PC-9 (cell line): ENCODE data around the gene ZNF488. TPM values are rescaled to one million over a fixed set of nuclear protein-coding genes. Genes with fewer than 3 reads are reported as not detected.
A peak's percentile ranks its signal among the peaks of the same experiment; 100 is the strongest.

Experiments
- BruUV-seq: library from RNA; stranded (reverse); fragments of 400-500 nt; replicated peaks from 2 replicates; lab custom pipeline; 2021; lab: Mats Ljungman, UMichigan
- CTCF ChIA-PET: fragments of 300-600 bp; sonication (Branson Sonifier 250); formaldehyde crosslinking; loops from one replicate; lab custom pipeline; 2022; ENCODE audit warnings: antibody characterized with exemption; lab: Charles Lee
- POLR2A ChIA-PET: fragments of 300-600 bp; sonication (Branson Sonifier 250); formaldehyde crosslinking; loops from one replicate; lab custom pipeline; 2022; ENCODE audit warnings: antibody characterized with exemption; ENCODE audit not compliant: unreplicated experiment; lab: Charles Lee
- DNase-seq, 2 experiments: peaks; one replicate each; pipeline versions ENCODE4 v3.0.0 to v3.0.0-alpha.2; 2015 to 2022; ENCODE audit warnings: mixed read lengths in 1 of 2
- H2AFZ ChIP-seq: fragments of 200-600 bp; sonication (generic); 2 replicates; pipeline ENCODE4 v1.8.1; 2017; ENCODE audit warnings: antibody characterized with exemption
- H3F3A ChIP-seq: fragments of 200-600 bp; sonication (generic); 2 replicates; pipeline ENCODE4 v1.8.1; 2017; ENCODE audit warnings: antibody characterized with exemption, mild to moderate bottlenecking, low read depth; ENCODE audit not compliant: insufficient read depth
- H3K27ac ChIP-seq: fragments of 200-600 bp; sonication (generic); 2 replicates; pipeline ENCODE4 v1.6.1; 2016; ENCODE audit warnings: mixed run types
- H3K27me3 ChIP-seq: fragments of 200-600 bp; sonication (generic); 2 replicates; pipeline ENCODE4 v1.6.1; 2016; ENCODE audit warnings: low read depth, mixed run types; ENCODE audit not compliant: insufficient read depth
- H3K36me3 ChIP-seq: fragments of 200-600 bp; sonication (generic); 2 replicates; pipeline ENCODE4 v1.6.1; 2016; ENCODE audit warnings: low read depth, mixed run types
- H3K4me1 ChIP-seq: fragments of 200-600 bp; sonication (generic); replicated peaks from 2 replicates; pipeline ENCODE4 v1.6.1; 2016; ENCODE audit warnings: mixed run types; ENCODE audit not compliant: insufficient read depth
- H3K4me2 ChIP-seq: fragments of 200-600 bp; sonication (generic); 2 replicates; pipeline ENCODE4 v1.6.1; 2017; ENCODE audit warnings: mixed run types
- H3K4me3 ChIP-seq: fragments of 200-600 bp; sonication (generic); 2 replicates; pipeline ENCODE4 v1.6.1; 2016; ENCODE audit warnings: mixed run types
- H3K79me2 ChIP-seq: fragments of 200-600 bp; sonication (generic); 2 replicates; pipeline ENCODE4 v1.6.1; 2017; ENCODE audit warnings: low read depth, mixed run types
- H3K9me2 ChIP-seq: fragments of 200-600 bp; sonication (generic); 2 replicates; pipeline ENCODE4 v1.8.1; 2017; ENCODE audit warnings: mild to moderate bottlenecking; ENCODE audit not compliant: insufficient read depth
- H3K9me3 ChIP-seq: fragments of 200-600 bp; sonication (generic); 2 replicates; pipeline ENCODE4 v1.8.1; 2016; ENCODE audit warnings: low read depth; ENCODE audit not compliant: insufficient read depth
- H4K20me1 ChIP-seq: fragments of 200-600 bp; sonication (generic); 2 replicates; pipeline ENCODE4 v1.8.1; 2017; ENCODE audit not compliant: insufficient read depth
- CTCF ChIP-seq: fragments of 200-600 bp; sonication (generic); conservative IDR thresholded peaks from 2 replicates; pipeline ENCODE4 v1.6.1; 2017; ENCODE audit warnings: mixed run types, antibody characterized with exemption, mild to moderate bottlenecking, moderate library complexity
- EZH2 ChIP-seq: fragments of 200-600 bp; sonication (generic); IDR thresholded peaks from 2 replicates; pipeline ENCODE4 v1.8.0; 2017; ENCODE audit warnings: antibody characterized with exemption, low read depth
- intact Hi-C: fragments of 100-400 bp; cut with micrococcal nuclease; formaldehyde crosslinking; loops from one replicate; pipeline ENCODE4 v1.10.0; 2022; ENCODE audit not compliant: unreplicated experiment
- total RNA-seq: library from RNA; stranded (reverse); gene quantifications from 2 replicates; pipeline ENCODE4 v1.2.3, GENCODE V29; 2021

ZNF488 gene
- total RNA-seq, 1 experiment from 2014 or later, result 18.1 TPM

- no TSS peak for BruUV-seq
- Histone ChIP-seq H4K20me1 (no peaks in the 10 kb centered on the region), H3K9me2 (no peaks in the 10 kb centered on the region), H3K4me2 (no peak overlapping the region), H2AFZ (no peak overlapping the region), H3F3A (no peaks in the 10 kb centered on the region), H3K4me1 (no peaks in the 10 kb centered on the region; the same call in 1 of the 2 replicates), H3K9me3 (no peaks in the 10 kb centered on the region), H3K27me3 (peaks cover 16% of the 10 kb centered on the region), H3K79me2 (no peaks in the 10 kb centered on the region), H3K36me3 (no peaks in the 10 kb centered on the region), H3K27ac (no peak overlapping the region), H3K4me3 (no peak overlapping the region)
- DNase-seq, result peak in 1 of 2 experiments; percentile 41
- ChIA-PET CTCF (no interaction called here), POLR2A (interaction anchor here (0.5 to 0.6 kb wide), 2 partner anchors 8 to 777 kb away, joined by 3 to 4 read pairs; no protein-coding TSS in a partner anchor)
- no peak for TF ChIP-seq EZH2
- TF ChIP-seq CTCF, result no peak
- intact Hi-C loops, result no loop called here
Measured at GRCh38 chr10:47331954-47332353, 52.1 kb downstream of the ZNF488 start.

GRCh38 chr10:47331491-47331890 is 52.6 kb downstream of the ZNF488 start:
- Histone ChIP-seq H3K9me2 (no peaks in the 10 kb centered on the region), H3K9me3 (no peaks in the 10 kb centered on the region), H3K27me3 (peaks cover 16% of the 10 kb centered on the region), H2AFZ (no peak overlapping the region), H3K36me3 (no peaks in the 10 kb centered on the region), H3K4me2 (no peak overlapping the region), H3K4me1 (peaks cover 4% of the 10 kb centered on the region; the same call in 1 of the 2 replicates), H4K20me1 (no peaks in the 10 kb centered on the region), H3F3A (no peaks in the 10 kb centered on the region), H3K4me3 (no peak overlapping the region), H3K79me2 (no peaks in the 10 kb centered on the region), H3K27ac (no peak overlapping the region)
- BruUV-seq, result no TSS peak
- intact Hi-C loops, result no loop called here
- no peak for DNase-seq
- ChIA-PET POLR2A (no interaction called here), CTCF (no interaction called here)
- no peak for TF ChIP-seq EZH2
- no peak for TF ChIP-seq CTCF

GRCh38 chr10:47330804-47331203 is 53.3 kb downstream of the ZNF488 start:
- Histone ChIP-seq H3F3A (no peaks in the 10 kb centered on the region), H3K4me1 (peaks cover 11% of the 10 kb centered on the region; the same call in 1 of the 2 replicates), H3K36me3 (no peaks in the 10 kb centered on the region), H3K4me2 (no peak overlapping the region), H4K20me1 (no peaks in the 10 kb centered on the region), H3K9me3 (no peaks in the 10 kb centered on the region), H3K9me2 (no peaks in the 10 kb centered on the region), H3K4me3 (no peak overlapping the region), H3K79me2 (no peaks in the 10 kb centered on the region), H3K27ac (no peak overlapping the region), H2AFZ (no peak overlapping the region), H3K27me3 (peaks cover 16% of the 10 kb centered on the region)
- TF ChIP-seq EZH2 (no peak), CTCF (no peak)
- ChIA-PET CTCF (no interaction called here), POLR2A (no interaction called here)
- BruUV-seq, result no TSS peak
- intact Hi-C loops, result no loop called here
- no peak for DNase-seq
